HepG2 (cell line): Measurements from ENCODE around the gene NUAK1.

Experiments used
- CTCF ChIP-seq: sonication (generic); formaldehyde crosslinking; IDR thresholded peaks from 2 replicates; pipeline ENCODE4 v1.5.0; 2020; ENCODE audit warnings: mild to moderate bottlenecking, missing genetic modification reagents, moderate library complexity
- DBP ChIP-seq: sonication (generic); formaldehyde crosslinking; IDR thresholded peaks from 2 replicates; pipeline ENCODE4 v1.4.0; 2020; ENCODE audit warnings: missing genetic modification reagents; ENCODE audit errors: not compliant biosample characterization
- MAX ChIP-seq: IDR thresholded peaks from 2 replicates; pipeline ENCODE4 v1.6.1; 2012; ENCODE audit warnings: inconsistent platforms
- ZC3H4 ChIP-seq: sonication (generic); formaldehyde crosslinking; IDR thresholded peaks from 2 replicates; pipeline ENCODE4 v1.4.0; 2020; ENCODE audit warnings: missing genetic modification reagents, borderline replicate concordance
- ZNF3 ChIP-seq: IDR thresholded peaks from 2 replicates; pipeline ENCODE4 v1.7.0; 2017; ENCODE audit warnings: inconsistent platforms
- ZNF317 ChIP-seq: sonication (generic); formaldehyde crosslinking; IDR thresholded peaks from 2 replicates; pipeline ENCODE4 v1.5.0; 2020; ENCODE audit warnings: mild to moderate bottlenecking, missing genetic modification reagents
- ZZZ3 ChIP-seq: sonication (generic); formaldehyde crosslinking; IDR thresholded peaks from 2 replicates; pipeline ENCODE4 v1.4.0; 2020; ENCODE audit warnings: missing genetic modification reagents, mild to moderate bottlenecking, borderline replicate concordance

- TF ChIP-seq ZZZ3 (CRISPR knock-in tag) (no peak), DBP (CRISPR knock-in tag) (no peak), MAX (no peak), ZNF317 (CRISPR knock-in tag) (no peak), ZC3H4 (no peak), ZNF3 (CRISPR knock-in tag) (no peak), CTCF (CRISPR knock-in tag) (no peak)
These were observed 32.6 kb downstream of the NUAK1 start for GRCh38 chr12:106106061-106106566.
